Left lung (tissue), 10 donors: Measurements from ENCODE around the gene SAP30. TPM values are rescaled to one million over a fixed set of nuclear protein-coding genes. Genes with fewer than 3 reads are reported as not detected.
A peak's percentile ranks its signal among the peaks of the same experiment; 100 is the strongest.

ENCODE experiments used
- ATAC-seq: fragments of 200-7000 bp; cut with Tn5 transposase; one replicate; pipeline ENCODE4 v1.9.1; 2020; ENCODE audit warnings: moderate library complexity
- DNase-seq, 4 donors: peaks; one replicate each; pipeline ENCODE4 v3.0.0-alpha.2; 2013 to 2020
- H3K27ac ChIP-seq, 2 donors: fragments of 200-600 bp; sonication (generic) in 1 of 2; one replicate each; pipeline versions ENCODE4 v1.5.0 to v1.8.0; 2020 to 2021
- H3K27me3 ChIP-seq, 2 donors: fragments of 200-600 bp; sonication (generic) in 1 of 2; one replicate each; pipeline versions ENCODE4 v1.5.0 to v1.8.0; 2020 to 2021
- H3K36me3 ChIP-seq, 2 donors: fragments of 200-600 bp; sonication (generic) in 1 of 2; one replicate each; pipeline versions ENCODE4 v1.5.0 to v1.8.0; 2020 to 2021
- H3K4me1 ChIP-seq, 2 donors: fragments of 200-600 bp; one replicate each; pipeline ENCODE4 v1.8.0; 2021
- H3K4me3 ChIP-seq, 2 donors: fragments of 200-600 bp; sonication (generic) in 1 of 2; one replicate each; pipeline versions ENCODE4 v1.5.0 to v1.8.0; 2020 to 2021; ENCODE audit warnings: mild to moderate bottlenecking in 1 of 2
- H3K9me3 ChIP-seq, 2 donors: fragments of 200-600 bp; sonication (generic) in 1 of 2; one replicate each; pipeline versions ENCODE4 v1.5.0 to v1.8.0; 2020 to 2021
- CTCF ChIP-seq, 2 donors: fragments of 200-600 bp; sonication (generic) in 1 of 2; IDR thresholded peaks; one replicate each; pipeline versions ENCODE4 v1.5.0 to v1.8.0; 2021; ENCODE audit warnings: antibody characterized with exemption in 2 of 2
- intact Hi-C, 2 donors: fragments of 100-400 bp; cut with DNase I; formaldehyde crosslinking; loops; one replicate each; pipeline versions ENCODE4 v1.11.2 to v1.14.2; 2022
- polyA plus RNA-seq, 6 donors: library from polyadenylated mRNA; unstranded; fragments of 120-200 nt; gene quantifications; one replicate each; pipeline ENCODE4 v1.2.1, GENCODE V29; 2013; ENCODE audit not compliant: insufficient read length in 6 of 6
- total RNA-seq, 2 donors: library from RNA; stranded (reverse); fragmentation: NEBNext Ultra II Directional; extraction: Animal tissue kit (Norgen Biotek cat#: 25700); gene quantifications; one replicate each; pipeline ENCODE4 v1.2.1, GENCODE V29; 2021
- donor health status: DM: no; HTN: yes; CAD: no.
- donor health status: DM: no; HTN: no; CAD: no.

The SAP30 gene
- total and polyA plus RNA-seq, 8 donors = 10.2 to 22.3 (median 18.0) TPM

GRCh38 chr4:173391701-173392100 is 20.9 kb downstream of the SAP30 start:
- Histone ChIP-seq H3K27ac (no peak overlapping the region), H3K36me3 (peaks cover 0 to 4% of the 10 kb centered on the region in 2 donors), H3K27me3 (no peaks in the 10 kb centered on the region), H3K4me3 (no peak overlapping the region), H3K4me1 (no peaks in the 10 kb centered on the region), H3K9me3 (no peaks in the 10 kb centered on the region)
- no peak for TF ChIP-seq CTCF (IDR thresholded peaks at IDR 0.05)
- ATAC-seq = no peak
- intact Hi-C loops = no loop called here
- DNase-seq = no peak

- Histone ChIP-seq H3K27me3 (no peaks in the 10 kb centered on the region), H3K4me1 (no peaks in the 10 kb centered on the region), H3K9me3 (no peaks in the 10 kb centered on the region), H3K4me3 (no peak overlapping the region), H3K36me3 (peaks cover 0 to 4% of the 10 kb centered on the region in 2 donors), H3K27ac (no peak overlapping the region)
- TF ChIP-seq CTCF (IDR thresholded peaks at IDR 0.05) = no peak
- DNase-seq = no peak
- intact Hi-C loops = no loop called here
- ATAC-seq = no peak
Measured at GRCh38 chr4:173397604-173398003, 26.9 kb downstream of the SAP30 start.

GRCh38 chr4:173398220-173398619 is 27.5 kb downstream of the SAP30 start:
- no peak for TF ChIP-seq CTCF (IDR thresholded peaks at IDR 0.05)
- no peak overlapping the region for H3K4me3 ChIP-seq
- ATAC-seq = no peak
- H3K4me1 ChIP-seq = no peaks in the 10 kb centered on the region
- no peaks in the 10 kb centered on the region for H3K27me3 ChIP-seq
- no peak overlapping the region for H3K27ac ChIP-seq
- H3K9me3 ChIP-seq = no peaks in the 10 kb centered on the region
- intact Hi-C loops = no loop called here
- H3K36me3 ChIP-seq = peaks cover 0 to 3% of the 10 kb centered on the region in 2 donors
- DNase-seq = no peak

DNA sequence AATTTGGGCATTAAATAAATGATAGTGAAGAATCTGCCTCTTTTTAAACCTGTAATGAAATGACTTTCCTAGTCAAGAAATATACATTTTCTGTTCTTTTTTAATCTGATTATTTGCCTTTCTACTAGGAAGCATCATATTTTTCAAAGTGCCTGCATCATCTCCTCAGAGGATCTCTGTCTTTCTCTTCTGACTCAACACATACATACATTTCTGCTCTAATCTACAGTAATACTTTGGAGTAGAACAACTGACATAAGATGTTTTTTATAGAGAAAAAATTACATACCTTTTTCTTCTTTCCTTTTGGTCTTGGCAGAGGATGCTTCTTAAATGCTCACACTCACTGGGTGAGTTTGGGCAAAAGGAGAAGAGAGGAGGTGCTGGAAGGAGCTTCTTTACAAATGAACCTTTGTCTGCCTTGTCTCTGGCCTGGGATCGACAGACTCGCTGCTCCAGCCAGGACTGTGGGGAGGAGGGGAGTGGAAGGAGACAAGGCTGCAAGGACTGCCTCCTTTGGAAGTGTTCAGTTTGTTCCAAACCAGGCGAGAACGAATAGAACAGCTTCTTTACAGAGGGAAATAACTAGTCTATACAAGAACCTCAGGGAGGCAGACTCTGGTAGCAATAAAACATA is 28.1 kb downstream of the SAP30 start, which contains the start of gene SCRG1:
Gene SCRG1 (minus strand): TSS at position 338 of the 637 bp plus-strand sequence. CDS start 7,702 bp downstream, outside the sequence.
- H3K4me1 ChIP-seq = no peaks in the 10 kb centered on the region
- H3K4me3 ChIP-seq = no peak within 1 kb of the TSS
- H3K36me3 ChIP-seq = peaks cover 0 to 3% of the 10 kb centered on the region in 2 donors
- peak; percentile 24 for ATAC-seq
- no peaks in the 10 kb centered on the region for H3K9me3 ChIP-seq
- no peaks in the 10 kb centered on the region for H3K27me3 ChIP-seq
- intact Hi-C loops = no loop called here
- H3K27ac ChIP-seq = no peak within 1 kb of the TSS
- no peak for TF ChIP-seq CTCF (IDR thresholded peaks at IDR 0.05)
- DNase-seq = peak in 1 of 4 donors; percentile 25

- Histone ChIP-seq H3K27ac (no peak overlapping the region), H3K4me1 (no peaks in the 10 kb centered on the region), H3K36me3 (peaks cover 0 to 3% of the 10 kb centered on the region in 2 donors), H3K9me3 (no peaks in the 10 kb centered on the region), H3K4me3 (no peak overlapping the region), H3K27me3 (no peaks in the 10 kb centered on the region)
- no peak for TF ChIP-seq CTCF (IDR thresholded peaks at IDR 0.05)
- DNase-seq (no peak), ATAC-seq (no peak)
- intact Hi-C loops = no loop called here
Measured at GRCh38 chr4:173401063-173401462, 30.3 kb downstream of the SAP30 start.
